IPS-18a (cell line): ENCODE data around the gene EML1.

Experiments
- H3K27ac ChIP-seq: one replicate; pipeline ENCODE4 v1.5.1; 2013; ENCODE audit warnings: low read length
- H3K27me3 ChIP-seq: one replicate; pipeline ENCODE4 v1.6.1; 2013; ENCODE audit warnings: mild to moderate bottlenecking, low read length; ENCODE audit not compliant: control insufficient read depth, insufficient read depth
- H3K36me3 ChIP-seq: one replicate; pipeline ENCODE4 v1.6.1; 2013; ENCODE audit warnings: low read depth, low read length; ENCODE audit not compliant: control insufficient read depth
- H3K4me1 ChIP-seq: one replicate; pipeline ENCODE4 v1.6.1; 2013; ENCODE audit warnings: low read depth, low read length; ENCODE audit not compliant: control insufficient read depth
- H3K4me3 ChIP-seq: one replicate; pipeline ENCODE4 v1.5.1; 2013; ENCODE audit warnings: low read length
- H3K9ac ChIP-seq: one replicate; pipeline ENCODE4 v1.6.1; 2013; ENCODE audit warnings: mild to moderate bottlenecking, low read length, moderate library complexity
- H3K9me3 ChIP-seq: one replicate; pipeline ENCODE4 v1.6.1; 2013; ENCODE audit warnings: low read depth, low read length; ENCODE audit not compliant: control insufficient read depth

Gene EML1

DNA sequence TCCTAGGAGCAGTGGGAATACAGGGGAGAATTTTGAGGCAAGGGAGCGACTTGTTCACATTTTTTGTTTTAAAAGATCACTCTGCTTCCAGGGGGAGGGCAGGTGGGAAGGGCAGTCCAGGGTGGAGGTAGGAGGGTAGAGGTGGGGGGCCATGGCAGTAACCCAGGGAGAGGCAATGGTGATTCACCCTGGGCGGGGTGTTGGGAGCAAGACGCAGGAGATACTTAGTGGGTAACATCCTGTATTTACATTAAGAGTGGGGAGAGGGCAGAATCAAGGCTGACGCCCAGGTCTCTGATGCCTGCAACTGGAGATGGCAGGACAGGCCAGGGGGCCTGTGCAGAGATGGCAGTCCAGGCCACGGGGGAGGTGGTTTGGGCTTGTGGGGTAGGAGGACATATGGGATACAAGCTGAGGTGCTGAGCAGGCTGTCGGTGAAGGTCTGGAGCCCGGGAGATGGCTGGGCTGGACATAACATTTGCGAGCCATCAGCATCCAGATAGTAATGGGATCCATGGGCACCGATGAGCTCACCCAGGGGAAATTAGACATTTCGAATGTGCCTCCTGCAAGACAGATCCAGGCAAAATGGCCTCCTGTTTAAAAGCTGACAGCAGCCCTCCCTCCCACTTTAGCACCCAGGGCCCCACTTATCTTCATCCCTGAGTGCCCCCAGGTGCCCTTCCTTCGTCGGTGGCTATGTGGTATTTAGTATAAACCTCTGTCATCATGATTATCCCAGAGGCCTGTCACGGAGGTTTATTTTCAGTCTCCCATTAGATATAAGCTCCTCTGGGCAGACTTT, 9.3 kb downstream of the EML1 start:
- Histone ChIP-seq H3K9me3 (no peaks in the 10 kb centered on the region), H3K27ac (no peak overlapping the region)

GRCh38 chr14:99803106-99803775, 10.0 kb downstream of the EML1 start:
- no peaks in the 10 kb centered on the region for H3K4me1 ChIP-seq
- no peak overlapping the region for H3K9ac ChIP-seq
- no peaks in the 10 kb centered on the region for H3K9me3 ChIP-seq
- no peak overlapping the region for H3K27ac ChIP-seq
- no peak overlapping the region for H3K4me3 ChIP-seq
- H3K36me3 ChIP-seq = no peaks in the 10 kb centered on the region
- H3K27me3 ChIP-seq = no peaks in the 10 kb centered on the region

More for the DNA sequence above, 9.3 kb downstream of the EML1 start:
- H3K4me1 ChIP-seq = no peaks in the 10 kb centered on the region
- H3K36me3 ChIP-seq = no peaks in the 10 kb centered on the region
- H3K9ac ChIP-seq = no peak overlapping the region
- H3K27me3 ChIP-seq = no peaks in the 10 kb centered on the region
- H3K4me3 ChIP-seq = no peak overlapping the region

DNA sequence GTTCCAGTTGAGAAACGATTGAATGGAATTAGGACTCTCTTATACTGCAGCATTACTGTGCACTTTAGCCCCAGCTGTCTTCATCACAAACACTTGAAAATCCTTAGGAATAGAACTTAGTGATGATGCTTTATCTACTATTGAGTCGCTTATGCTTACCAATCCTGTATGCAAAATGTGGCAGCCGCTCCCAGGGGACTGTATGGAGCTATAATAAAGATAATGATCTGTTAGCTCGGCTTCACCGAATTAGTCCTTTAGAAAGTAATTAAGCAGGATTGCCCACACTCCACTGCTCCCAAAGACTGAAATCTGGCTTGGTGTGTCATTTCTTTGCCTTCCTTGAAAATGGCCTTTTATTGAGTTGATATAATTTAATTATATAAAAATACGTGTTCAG, 10.6 kb downstream of the EML1 start:
- H3K9me3 ChIP-seq = no peaks in the 10 kb centered on the region
- no peaks in the 10 kb centered on the region for H3K36me3 ChIP-seq
- H3K4me3 ChIP-seq = no peak overlapping the region
- no peaks in the 10 kb centered on the region for H3K27me3 ChIP-seq
- no peaks in the 10 kb centered on the region for H3K4me1 ChIP-seq
- no peak overlapping the region for H3K9ac ChIP-seq
- no peak overlapping the region for H3K27ac ChIP-seq

GRCh38 chr14:99805757-99806439, 12.7 kb downstream of the EML1 start:
- H3K9ac ChIP-seq = no peak overlapping the region
- no peak overlapping the region for H3K4me3 ChIP-seq
- H3K27me3 ChIP-seq = no peaks in the 10 kb centered on the region
- H3K27ac ChIP-seq = no peak overlapping the region
- H3K4me1 ChIP-seq = no peaks in the 10 kb centered on the region
- no peaks in the 10 kb centered on the region for H3K9me3 ChIP-seq
- no peaks in the 10 kb centered on the region for H3K36me3 ChIP-seq

DNA sequence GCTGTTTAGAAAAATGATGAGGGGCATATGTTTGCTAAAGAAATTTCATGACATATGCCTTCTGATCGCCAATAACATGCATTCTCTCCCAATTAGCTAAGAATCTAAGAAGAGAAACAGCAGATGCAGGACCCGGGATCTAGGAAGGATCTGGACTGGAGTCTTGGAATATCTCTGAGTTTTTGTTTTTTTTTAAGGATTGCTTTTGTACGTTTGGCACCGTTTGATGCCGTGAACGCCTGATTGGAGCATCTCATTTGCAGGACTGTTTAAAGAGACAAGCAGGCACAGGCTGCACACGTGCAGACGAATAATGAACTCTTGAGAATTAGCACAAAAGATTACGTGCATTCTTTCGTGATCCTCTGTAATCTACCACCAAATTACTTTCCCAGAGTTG, 13.6 kb downstream of the EML1 start:
- H3K4me1 ChIP-seq = no peaks in the 10 kb centered on the region
- H3K9ac ChIP-seq = no peak overlapping the region
- H3K4me3 ChIP-seq = no peak overlapping the region
- H3K9me3 ChIP-seq = no peaks in the 10 kb centered on the region
- no peak overlapping the region for H3K27ac ChIP-seq
- no peaks in the 10 kb centered on the region for H3K27me3 ChIP-seq
- no peaks in the 10 kb centered on the region for H3K36me3 ChIP-seq

DNA sequence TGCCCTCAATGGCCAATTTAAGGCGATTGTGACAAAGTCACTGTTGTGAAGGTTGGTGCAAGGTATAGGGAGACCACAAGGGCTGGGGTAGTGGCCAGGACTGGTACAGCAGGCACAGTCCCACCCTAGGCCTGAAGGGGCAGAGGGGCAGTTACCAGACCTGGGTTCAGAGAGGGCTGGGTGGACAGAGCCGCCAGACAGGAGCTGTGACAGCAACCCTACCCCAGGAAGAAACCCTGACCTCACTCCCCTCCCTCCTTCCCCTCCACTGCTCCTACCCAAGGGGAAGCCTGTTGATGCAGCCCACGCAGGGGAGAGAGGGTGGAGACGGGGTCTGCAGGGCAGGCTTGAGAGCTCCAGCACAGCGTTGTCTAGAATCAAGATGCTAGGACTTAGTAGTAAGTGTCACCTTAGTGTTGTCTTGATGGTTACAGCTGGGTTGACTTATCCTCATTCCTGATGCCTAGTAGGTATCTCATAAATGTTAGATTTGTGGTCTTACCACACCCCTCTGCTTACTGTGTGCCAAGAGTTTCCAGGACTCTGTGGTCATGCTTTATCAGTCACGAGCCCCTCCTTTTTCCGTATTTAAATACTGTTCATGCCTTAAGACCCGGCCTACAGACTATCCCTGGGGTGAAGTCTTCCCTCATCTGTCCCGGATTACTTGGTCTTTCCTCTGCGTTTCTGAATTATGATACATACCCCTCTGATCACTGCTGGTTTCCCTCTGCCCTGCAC, 14.4 kb downstream of the EML1 start:
- H3K9ac ChIP-seq = no peak overlapping the region
- no peaks in the 10 kb centered on the region for H3K9me3 ChIP-seq
- no peaks in the 10 kb centered on the region for H3K27me3 ChIP-seq
- no peaks in the 10 kb centered on the region for H3K36me3 ChIP-seq
- no peak overlapping the region for H3K4me3 ChIP-seq
- no peaks in the 10 kb centered on the region for H3K4me1 ChIP-seq
- no peak overlapping the region for H3K27ac ChIP-seq

GRCh38 chr14:99808154-99808505, 14.9 kb downstream of the EML1 start:
- no peak overlapping the region for H3K4me3 ChIP-seq
- no peaks in the 10 kb centered on the region for H3K27me3 ChIP-seq
- H3K9ac ChIP-seq = no peak overlapping the region
- no peaks in the 10 kb centered on the region for H3K4me1 ChIP-seq
- H3K27ac ChIP-seq = no peak overlapping the region
- no peaks in the 10 kb centered on the region for H3K9me3 ChIP-seq
- H3K36me3 ChIP-seq = no peaks in the 10 kb centered on the region

GRCh38 chr14:99808515-99808914, 15.3 kb downstream of the EML1 start:
- Histone ChIP-seq H3K4me1 (no peaks in the 10 kb centered on the region), H3K4me3 (no peak overlapping the region), H3K27ac (no peak overlapping the region), H3K27me3 (no peaks in the 10 kb centered on the region), H3K9ac (no peak overlapping the region), H3K9me3 (no peaks in the 10 kb centered on the region), H3K36me3 (no peaks in the 10 kb centered on the region)

DNA sequence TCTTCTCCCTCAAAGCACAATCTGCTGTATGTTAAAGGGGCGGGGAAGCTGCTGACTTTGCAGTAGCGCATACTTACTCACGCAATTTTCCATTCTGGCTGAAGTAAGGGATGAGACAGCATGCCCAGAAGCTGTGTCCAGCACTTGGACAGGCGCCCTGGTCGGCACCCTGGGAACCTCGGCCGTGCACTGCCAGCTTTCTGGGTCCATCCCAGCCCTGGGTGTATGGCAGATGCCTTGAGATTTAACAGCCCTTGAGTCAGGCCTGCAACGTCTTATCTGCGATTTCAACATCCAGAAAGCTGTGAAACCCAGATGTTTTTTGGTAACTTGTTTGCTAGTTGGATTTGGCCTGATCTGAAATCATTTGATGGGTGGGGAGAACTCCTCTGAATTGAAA, 16.1 kb downstream of the EML1 start:
- Histone ChIP-seq H3K27ac (no peak overlapping the region), H3K4me1 (no peaks in the 10 kb centered on the region), H3K27me3 (no peaks in the 10 kb centered on the region), H3K36me3 (no peaks in the 10 kb centered on the region), H3K9ac (no peak overlapping the region), H3K9me3 (no peaks in the 10 kb centered on the region), H3K4me3 (no peak overlapping the region)

- no peak overlapping the region for H3K27ac ChIP-seq
These were observed 16.8 kb downstream of the EML1 start for GRCh38 chr14:99809859-99810558.

DNA sequence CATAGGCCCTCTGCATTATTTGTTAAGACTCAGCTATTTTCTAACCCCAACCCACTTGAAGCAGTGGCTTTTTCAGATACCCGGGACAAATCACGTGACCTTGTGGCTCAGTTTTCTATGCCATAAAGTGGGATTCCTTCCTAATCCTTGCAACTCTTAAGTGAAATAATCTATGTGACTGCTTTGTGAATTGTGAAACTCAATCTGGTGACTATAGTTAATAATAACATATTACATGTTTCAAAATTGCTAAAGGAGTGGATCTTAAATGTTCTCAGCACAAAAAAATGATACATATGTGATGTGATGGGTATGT, 17.3 kb downstream of the EML1 start:
- Histone ChIP-seq H3K4me1 (no peaks in the 10 kb centered on the region), H3K9ac (no peak overlapping the region), H3K9me3 (no peaks in the 10 kb centered on the region), H3K4me3 (no peak overlapping the region), H3K27ac (no peak overlapping the region), H3K36me3 (no peaks in the 10 kb centered on the region), H3K27me3 (no peaks in the 10 kb centered on the region)

More at GRCh38 chr14:99809859-99810558, 16.8 kb downstream of the EML1 start:
- Histone ChIP-seq H3K36me3 (no peaks in the 10 kb centered on the region), H3K9me3 (no peaks in the 10 kb centered on the region), H3K27me3 (no peaks in the 10 kb centered on the region), H3K4me3 (no peak overlapping the region), H3K4me1 (no peaks in the 10 kb centered on the region), H3K9ac (no peak overlapping the region)
